Neural cell (in vitro differentiated cells): Measurements from ENCODE around the gene ARL4C. TPM values are rescaled to one million over a fixed set of nuclear protein-coding genes. Genes with fewer than 3 reads are reported as not detected.

Experiments
- H2AFZ ChIP-seq: fragments of 200-600, 300-800 bp; sonication (generic), shearing (Covaris generic); 2 replicates; pipeline ENCODE4 v1.6.0; 2014; ENCODE audit warnings: low read depth, mild to moderate bottlenecking, antibody characterized with exemption, low read length, moderate library complexity
- H3F3A ChIP-seq: fragments of 200-600 bp; shearing (Covaris generic); 2 replicates; pipeline ENCODE4 v1.6.1; 2016; ENCODE audit warnings: mild to moderate bottlenecking, moderate library complexity, mixed read lengths, antibody characterized with exemption, low read length; ENCODE audit not compliant: insufficient read depth, poor library complexity, severe bottlenecking
- H3K27ac ChIP-seq: fragments of 200-600, 300-800 bp; sonication (generic), shearing (Covaris generic); 2 replicates; pipeline ENCODE4 v1.5.1; 2014; ENCODE audit warnings: mild to moderate bottlenecking, low read length, moderate library complexity
- H3K27me3 ChIP-seq: fragments of 300-800, 200-600 bp; sonication (generic), shearing (Covaris generic); 2 replicates; pipeline ENCODE4 v1.6.0; 2014; ENCODE audit warnings: mild to moderate bottlenecking, low read depth, low read length, moderate library complexity; ENCODE audit not compliant: insufficient read depth
- H3K36me3 ChIP-seq: fragments of 300-800, 200-600 bp; sonication (generic), shearing (Covaris generic); 2 replicates; pipeline ENCODE4 v1.5.1; 2014; ENCODE audit warnings: mild to moderate bottlenecking, antibody characterized with exemption, low read length, moderate library complexity; ENCODE audit not compliant: insufficient read depth
- H3K4me2 ChIP-seq: fragments of 300-800, 200-600 bp; sonication (generic), shearing (Covaris generic); 2 replicates; pipeline ENCODE4 v1.6.0; 2014; ENCODE audit warnings: mild to moderate bottlenecking, low read length
- H3K4me3 ChIP-seq: fragments of 300-800, 200-600 bp; sonication (generic), shearing (Covaris generic); 2 replicates; pipeline ENCODE4 v1.5.1; 2014; ENCODE audit warnings: mild to moderate bottlenecking, low read length, moderate library complexity
- H3K79me2 ChIP-seq: fragments of 200-600 bp; shearing (Covaris generic); replicated peaks from 2 replicates; pipeline ENCODE4 v1.6.0; 2014; ENCODE audit warnings: mild to moderate bottlenecking, low read length, moderate library complexity; ENCODE audit not compliant: insufficient read depth
- H3K9ac ChIP-seq: fragments of 300-800, 200-600 bp; sonication (generic), shearing (Covaris generic); 2 replicates; pipeline ENCODE4 v1.6.1; 2016; ENCODE audit warnings: mild to moderate bottlenecking, low read length, mixed read lengths
- H3K9me2 ChIP-seq: fragments of 200-600 bp; shearing (Covaris generic); 2 replicates; pipeline ENCODE4 v1.6.1; 2016; ENCODE audit warnings: mild to moderate bottlenecking, low read length, mixed read lengths; ENCODE audit not compliant: insufficient read depth
- H3K9me3 ChIP-seq: fragments of 200-600, 300-800 bp; sonication (generic), shearing (Covaris generic); 2 replicates; pipeline ENCODE4 v1.6.1; 2016; ENCODE audit warnings: mild to moderate bottlenecking, mixed run types, low read length, moderate library complexity, mixed read lengths
- H4K20me1 ChIP-seq: fragments of 200-600 bp; shearing (Covaris generic); 2 replicates; pipeline ENCODE4 v1.6.1; 2016; ENCODE audit warnings: mild to moderate bottlenecking, mixed run types; ENCODE audit not compliant: insufficient read depth
- EZH2 ChIP-seq: fragments of 200-600, 300-800 bp; shearing (Covaris generic), sonication (generic); IDR thresholded peaks from 2 replicates; pipeline ENCODE4 v1.6.1; 2014; ENCODE audit warnings: antibody characterized with exemption, low read length, borderline replicate concordance, mild to moderate bottlenecking; ENCODE audit not compliant: insufficient read depth, poor library complexity, severe bottlenecking
- POLR2AphosphoS5 ChIP-seq: IDR thresholded peaks from 2 replicates; pipeline ENCODE4 v1.6.1; 2012
- RAD21 ChIP-seq: fragments of 450-650 bp; conservative IDR thresholded peaks from 2 replicates; pipeline ENCODE4 v1.6.1; 2014; ENCODE audit warnings: antibody characterized with exemption, mild to moderate bottlenecking, moderate library complexity
- TAF1 ChIP-seq: IDR thresholded peaks from 2 replicates; pipeline ENCODE4 v1.6.1; 2012; ENCODE audit warnings: low read depth
- polyA plus RNA-seq: library from polyadenylated mRNA; depleted of rRNA; stranded (reverse); fragments of >200 nt; gene quantifications from 2 replicates; pipeline ENCODE4 v1.2.3, GENCODE V29; 2014
- TF ChIP-seq, protein P1 (sequence below): IDR thresholded peaks from 2 replicates; pipeline ENCODE4 v1.6.1; 2012; ENCODE audit warnings: borderline replicate concordance

ARL4C gene
- polyA plus RNA-seq, 1 donor from 2014 or later = 20.3 TPM

- Histone ChIP-seq H3K9ac (no peak overlapping the region), H3K79me2 (no peaks in the 10 kb centered on the region)
Observed at GRCh38 chr2:234464291-234464645, 32.6 kb downstream of the ARL4C start.

DNA sequence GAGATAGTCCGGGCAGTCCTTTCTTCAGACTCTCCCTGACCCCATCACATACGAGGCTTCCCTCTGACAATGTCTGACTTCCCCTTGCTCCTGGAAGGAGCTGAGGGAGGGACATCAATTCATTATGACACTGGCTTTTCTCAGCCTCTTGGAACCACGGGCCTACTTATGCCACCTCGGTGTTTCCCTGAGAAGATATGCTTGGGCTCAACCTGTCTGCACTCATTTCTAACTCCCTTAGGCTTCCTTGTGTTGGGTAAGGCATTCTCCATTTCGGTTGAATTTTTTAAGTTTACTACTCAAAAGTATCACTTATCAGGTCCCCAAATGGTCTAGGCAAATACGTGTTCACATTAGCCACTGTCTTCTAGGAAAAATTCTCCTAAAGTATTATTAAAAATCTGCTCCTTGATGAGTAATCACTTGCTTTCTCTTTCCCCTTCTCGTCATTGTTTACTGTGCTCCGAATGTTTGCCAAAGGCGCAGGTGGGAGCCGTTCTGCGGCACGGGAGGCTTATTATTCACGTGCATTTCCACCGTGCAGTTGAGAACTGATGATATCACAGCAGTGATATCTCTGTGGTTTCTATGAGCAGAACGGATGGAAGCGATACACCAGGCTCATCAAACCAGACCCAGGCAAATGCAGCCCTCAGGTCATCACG lies 33.1 kb downstream of the ARL4C start:
- Histone ChIP-seq H3K9me2 (no peaks in the 10 kb centered on the region), H2AFZ (no peak overlapping the region), H3K27ac (no peak overlapping the region), H3K9me3 (no peaks in the 10 kb centered on the region), H3K79me2 (no peaks in the 10 kb centered on the region), H3K4me3 (no peak overlapping the region), H3K36me3 (no peaks in the 10 kb centered on the region), H4K20me1 (no peaks in the 10 kb centered on the region), H3K9ac (no peak overlapping the region), H3K4me2 (no peak overlapping the region), H3F3A (no peaks in the 10 kb centered on the region), H3K27me3 (no peaks in the 10 kb centered on the region)
- TF ChIP-seq, protein P1, sequence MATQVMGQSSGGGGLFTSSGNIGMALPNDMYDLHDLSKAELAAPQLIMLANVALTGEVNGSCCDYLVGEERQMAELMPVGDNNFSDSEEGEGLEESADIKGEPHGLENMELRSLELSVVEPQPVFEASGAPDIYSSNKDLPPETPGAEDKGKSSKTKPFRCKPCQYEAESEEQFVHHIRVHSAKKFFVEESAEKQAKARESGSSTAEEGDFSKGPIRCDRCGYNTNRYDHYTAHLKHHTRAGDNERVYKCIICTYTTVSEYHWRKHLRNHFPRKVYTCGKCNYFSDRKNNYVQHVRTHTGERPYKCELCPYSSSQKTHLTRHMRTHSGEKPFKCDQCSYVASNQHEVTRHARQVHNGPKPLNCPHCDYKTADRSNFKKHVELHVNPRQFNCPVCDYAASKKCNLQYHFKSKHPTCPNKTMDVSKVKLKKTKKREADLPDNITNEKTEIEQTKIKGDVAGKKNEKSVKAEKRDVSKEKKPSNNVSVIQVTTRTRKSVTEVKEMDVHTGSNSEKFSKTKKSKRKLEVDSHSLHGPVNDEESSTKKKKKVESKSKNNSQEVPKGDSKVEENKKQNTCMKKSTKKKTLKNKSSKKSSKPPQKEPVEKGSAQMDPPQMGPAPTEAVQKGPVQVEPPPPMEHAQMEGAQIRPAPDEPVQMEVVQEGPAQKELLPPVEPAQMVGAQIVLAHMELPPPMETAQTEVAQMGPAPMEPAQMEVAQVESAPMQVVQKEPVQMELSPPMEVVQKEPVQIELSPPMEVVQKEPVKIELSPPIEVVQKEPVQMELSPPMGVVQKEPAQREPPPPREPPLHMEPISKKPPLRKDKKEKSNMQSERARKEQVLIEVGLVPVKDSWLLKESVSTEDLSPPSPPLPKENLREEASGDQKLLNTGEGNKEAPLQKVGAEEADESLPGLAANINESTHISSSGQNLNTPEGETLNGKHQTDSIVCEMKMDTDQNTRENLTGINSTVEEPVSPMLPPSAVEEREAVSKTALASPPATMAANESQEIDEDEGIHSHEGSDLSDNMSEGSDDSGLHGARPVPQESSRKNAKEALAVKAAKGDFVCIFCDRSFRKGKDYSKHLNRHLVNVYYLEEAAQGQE = no peak

More at GRCh38 chr2:234464291-234464645, 32.6 kb downstream of the ARL4C start:
- Histone ChIP-seq H3K4me3 (no peak overlapping the region), H3K27ac (no peak overlapping the region), H3K4me2 (no peak overlapping the region), H3K36me3 (no peaks in the 10 kb centered on the region), H3K9me2 (no peaks in the 10 kb centered on the region), H3K27me3 (no peaks in the 10 kb centered on the region), H2AFZ (no peak overlapping the region), H4K20me1 (no peaks in the 10 kb centered on the region), H3F3A (no peaks in the 10 kb centered on the region), H3K9me3 (no peaks in the 10 kb centered on the region)
- TF ChIP-seq TAF1 (no peak), EZH2 (no peak), RAD21 (no peak), POLR2AphosphoS5 (no peak)
- TF ChIP-seq, protein P1 = no peak
